Endothelial cell of umbilical vein (primary cell): ENCODE results near the gene ACP5. TPM values are rescaled to one million over a fixed set of nuclear protein-coding genes. Genes with fewer than 3 reads are reported as not detected.
A peak's percentile ranks its signal among the peaks of the same experiment; 100 is the strongest.

Experiments
- BruUV-seq: library from RNA; stranded (reverse); fragments of 400-500 nt; replicated peaks from 2 replicates; lab custom pipeline; 2021; lab: Mats Ljungman, UMichigan
- CTCF ChIA-PET: fragments of 300-600, 350-600 bp; sonication (Branson Sonifier 250); formaldehyde crosslinking; loops from one replicate; lab custom pipeline; 2021; ENCODE audit warnings: antibody characterized with exemption, inconsistent platforms; lab: Charles Lee
- POLR2A ChIA-PET: fragments of 300-600, 350-600 bp; sonication (Branson Sonifier 250); formaldehyde crosslinking; loops from one replicate; lab custom pipeline; 2021; ENCODE audit warnings: antibody characterized with exemption, inconsistent platforms; lab: Charles Lee
- DNase-seq: peaks from one replicate; pipeline ENCODE4 v3.0.0-alpha.2; 2011; ENCODE audit warnings: low read depth, low spot score
- FAIRE-seq: peaks from 2 replicates; lab custom pipeline; 2011; peaks lifted over from hg19 to GRCh38; lab: Jason Lieb, UNC
- H2AFZ ChIP-seq: 2 replicates; pipeline ENCODE4 v1.6.0; 2012; ENCODE audit warnings: low read depth, low read length, control low read depth, inconsistent platforms
- H3K27ac ChIP-seq: 2 replicates; pipeline ENCODE4 v1.5.1; 2011; ENCODE audit warnings: low read depth, mild to moderate bottlenecking, control low read depth, low read length, moderate library complexity; ENCODE audit not compliant: insufficient read depth
- H3K27me3 ChIP-seq, 2 experiments: 2 replicates each; pipeline versions ENCODE4 v1.6.0 to v1.6.1; 2011; ENCODE audit warnings: low read length in 2 of 2, mixed read lengths in 1 of 2; ENCODE audit not compliant: control insufficient read depth in 2 of 2, insufficient read depth in 2 of 2
- H3K36me3 ChIP-seq, 2 experiments: 2 replicates in 1 of 2; 3 replicates in 1 of 2; pipeline ENCODE4 v1.5.1; 2011; ENCODE audit warnings: low read length in 2 of 2, mild to moderate bottlenecking in 1 of 2, moderate library complexity in 1 of 2; ENCODE audit not compliant: control insufficient read depth in 2 of 2, insufficient read depth in 2 of 2; ENCODE audit errors: extremely low read depth in 1 of 2
- H3K4me1 ChIP-seq: 3 replicates; pipeline ENCODE4 v1.5.1; 2011; ENCODE audit warnings: mild to moderate bottlenecking, low read length; ENCODE audit not compliant: control insufficient read depth, insufficient read depth; ENCODE audit errors: extremely low read depth
- H3K4me2 ChIP-seq: 2 replicates; pipeline ENCODE4 v1.6.1; 2011; ENCODE audit warnings: low read length, control low read depth, mixed read lengths; ENCODE audit not compliant: insufficient read depth
- H3K4me3 ChIP-seq, 3 experiments: fragments of 200-600 bp in 1 of 3; sonication (generic), shearing (Covaris generic) in 1 of 3; replicated peaks in 1 of 3; 2 replicates each; pipeline ENCODE4 v1.5.1; 2011 to 2016; ENCODE audit warnings: control low read depth in 3 of 3, low read length in 3 of 3, mild to moderate bottlenecking in 2 of 3, inconsistent platforms in 1 of 3, low read depth in 1 of 3, moderate library complexity in 1 of 3; ENCODE audit not compliant: insufficient read depth in 1 of 3
- H3K79me2 ChIP-seq: 2 replicates; pipeline ENCODE4 v1.6.0; 2012; ENCODE audit warnings: low read length, inconsistent platforms; ENCODE audit not compliant: control insufficient read depth, insufficient read depth
- H3K9ac ChIP-seq: replicated peaks from 2 replicates; pipeline ENCODE3; 2011; ENCODE audit warnings: low read length, control low read depth; ENCODE audit not compliant: insufficient read depth; ENCODE audit errors: extremely low read depth
- H3K9me1 ChIP-seq: replicated peaks from 3 replicates; pipeline ENCODE4 v1.6.0; 2011; ENCODE audit warnings: mild to moderate bottlenecking, low read length; ENCODE audit not compliant: control insufficient read depth, insufficient read depth; ENCODE audit errors: extremely low read depth
- H3K9me3 ChIP-seq: replicated peaks from 2 replicates; pipeline ENCODE4 v1.5.1; 2012; ENCODE audit warnings: low read length, inconsistent platforms; ENCODE audit not compliant: control insufficient read depth, insufficient read depth
- H4K20me1 ChIP-seq: replicated peaks from 2 replicates; pipeline ENCODE3; 2011; ENCODE audit warnings: mild to moderate bottlenecking, low read length; ENCODE audit not compliant: control insufficient read depth, insufficient read depth; ENCODE audit errors: extremely low read depth
- CTCF ChIP-seq, 2 donors: IDR thresholded peaks; 1 replicate in 1 of 2; 2 replicates in 1 of 2; pipeline ENCODE4 v1.5.1; 2011; ENCODE audit warnings: low read length in 2 of 2, mild to moderate bottlenecking in 2 of 2, moderate library complexity in 2 of 2, control low read depth in 1 of 2, inconsistent platforms in 1 of 2, low read depth in 1 of 2; ENCODE audit not compliant: insufficient read depth in 1 of 2; ENCODE audit errors: extremely low read depth in 1 of 2
- EZH2 ChIP-seq: IDR thresholded peaks from 2 replicates; pipeline ENCODE4 v1.6.1; 2012; ENCODE audit warnings: borderline replicate concordance, low read depth, mild to moderate bottlenecking, moderate library complexity, low read length, inconsistent platforms; ENCODE audit not compliant: severe bottlenecking
- FOS ChIP-seq: IDR thresholded peaks from 2 replicates; pipeline ENCODE4 v1.6.1; 2011; ENCODE audit warnings: mild to moderate bottlenecking, low read length, moderate library complexity, borderline replicate concordance; ENCODE audit not compliant: insufficient read depth
- GATA2 ChIP-seq: IDR thresholded peaks from 2 replicates; pipeline ENCODE4 v1.7.0; 2011; ENCODE audit warnings: low read depth, mild to moderate bottlenecking, moderate library complexity, mixed read lengths, low read length; ENCODE audit not compliant: insufficient read length, insufficient read depth
- JUN ChIP-seq: IDR thresholded peaks from 2 replicates; pipeline ENCODE4 v1.6.1; 2011; ENCODE audit warnings: borderline replicate concordance, low read depth; ENCODE audit not compliant: insufficient read length, insufficient read depth
- MAX ChIP-seq: IDR thresholded peaks from 2 replicates; pipeline ENCODE4 v1.6.1; 2011; ENCODE audit not compliant: insufficient read depth, insufficient read length
- MYC ChIP-seq: IDR thresholded peaks from one replicate; pipeline ENCODE4 v1.6.1; 2011; ENCODE audit warnings: mild to moderate bottlenecking, low read depth, low read length
- POLR2A ChIP-seq: IDR thresholded peaks from 2 replicates; pipeline ENCODE4 v1.6.1; 2012; ENCODE audit warnings: low read depth, mild to moderate bottlenecking, control low read depth, low read length
- POLR2AphosphoS5 ChIP-seq: IDR thresholded peaks from 2 replicates; pipeline ENCODE4 v1.6.1; 2012; ENCODE audit warnings: low read depth, mild to moderate bottlenecking, control low read depth, low read length, moderate library complexity; ENCODE audit not compliant: insufficient read depth
- dilution Hi-C: fragments of 300-500 bp; cut with MboI; formaldehyde crosslinking; loops from one replicate; pipeline ENCODE4 v1.15.0; 2019; ENCODE audit warnings: low sequenced_read_pairs; ENCODE audit not compliant: extremely low pct_ligation_motif_present
- intact Hi-C: fragments of 100-400 bp; cut with micrococcal nuclease; formaldehyde crosslinking; loops from one replicate; pipeline ENCODE4 v1.10.0; 2022
- polyA plus RNA-seq, 4 experiments: library from polyadenylated mRNA; depleted of rRNA in 3 of 4; stranded (reverse) in 3 of 4; unstranded in 1 of 4; fragments of >200 nt; gene quantifications; 2 replicates each; pipeline versions ENCODE4 v1.2.1 to v1.2.3, GENCODE V29; 2011 to 2012; ENCODE audit warnings: missing spikeins in 1 of 4
- total RNA-seq: library from RNA; stranded (reverse); gene quantifications from 2 replicates; pipeline ENCODE4 v1.2.3, GENCODE V29; 2021

The ACP5 gene
- total and polyA plus RNA-seq, 2 donors (not counting 3 experiments of a cell fraction or from before 2014, with no cell fraction given), result 1.3 TPM; not detected in 1

- Histone ChIP-seq H3K4me1 (peaks cover 9% of the 10 kb centered on the region), H3K27me3 (no peaks in the 10 kb centered on the region), H2AFZ (no peak overlapping the region), H3K36me3 (no peaks in the 10 kb centered on the region), H3K4me2 (no peak overlapping the region), H3K9ac (no peak overlapping the region), H3K79me2 (peaks cover 6% of the 10 kb centered on the region), H3K9me3 (no peaks in the 10 kb centered on the region), H3K27ac (no peak overlapping the region), H4K20me1 (no peaks in the 10 kb centered on the region), H3K9me1 (no peaks in the 10 kb centered on the region), H3K4me3 (no peak overlapping the region)
- FAIRE-seq (peak; percentile 40), DNase-seq (peak; percentile 84)
- intact Hi-C loops (no loop called here), dilution Hi-C loops (no loop called here)
- TF ChIP-seq GATA2 (no peak), FOS (no peak), POLR2AphosphoS5 (no peak), MYC (peak; percentile 12), POLR2A (no peak), JUN (no peak), CTCF (IDR thresholded peaks at IDR 0.05; ENCODE audit: extremely low read depth in 1 of 2, insufficient read depth in 1 of 2, low read depth in 1 of 2, low read length in 2 of 2) (peak; percentile 10 to 47), MAX (peak; percentile 86), EZH2 (no peak)
- ChIA-PET POLR2A (no interaction called here), CTCF (interaction anchor here (1.0 to 1.3 kb wide), 2 partner anchors 13 to 33 kb away, joined by 3 read pairs; no protein-coding TSS in a partner anchor)
- BruUV-seq, result no TSS peak
These were observed 47.0 kb downstream of the ACP5 start for GRCh38 chr19:11530432-11530831.
